Left kidney (tissue), 2 donors: ENCODE results near the gene ZNF532. TPM values are rescaled to one million over a fixed set of nuclear protein-coding genes. Genes with fewer than 3 reads are reported as not detected.

Source experiments
- DNase-seq: peaks from one replicate; pipeline ENCODE4 v3.0.0-alpha.2; 2013
- polyA plus RNA-seq: library from polyadenylated mRNA; unstranded; fragments of 120-200 nt; gene quantifications from one replicate; pipeline ENCODE4 v1.2.1, GENCODE V29; 2013; ENCODE audit not compliant: insufficient read length

Gene ZNF532
- polyA plus RNA-seq, 1 donor, result 112 TPM

DNA sequence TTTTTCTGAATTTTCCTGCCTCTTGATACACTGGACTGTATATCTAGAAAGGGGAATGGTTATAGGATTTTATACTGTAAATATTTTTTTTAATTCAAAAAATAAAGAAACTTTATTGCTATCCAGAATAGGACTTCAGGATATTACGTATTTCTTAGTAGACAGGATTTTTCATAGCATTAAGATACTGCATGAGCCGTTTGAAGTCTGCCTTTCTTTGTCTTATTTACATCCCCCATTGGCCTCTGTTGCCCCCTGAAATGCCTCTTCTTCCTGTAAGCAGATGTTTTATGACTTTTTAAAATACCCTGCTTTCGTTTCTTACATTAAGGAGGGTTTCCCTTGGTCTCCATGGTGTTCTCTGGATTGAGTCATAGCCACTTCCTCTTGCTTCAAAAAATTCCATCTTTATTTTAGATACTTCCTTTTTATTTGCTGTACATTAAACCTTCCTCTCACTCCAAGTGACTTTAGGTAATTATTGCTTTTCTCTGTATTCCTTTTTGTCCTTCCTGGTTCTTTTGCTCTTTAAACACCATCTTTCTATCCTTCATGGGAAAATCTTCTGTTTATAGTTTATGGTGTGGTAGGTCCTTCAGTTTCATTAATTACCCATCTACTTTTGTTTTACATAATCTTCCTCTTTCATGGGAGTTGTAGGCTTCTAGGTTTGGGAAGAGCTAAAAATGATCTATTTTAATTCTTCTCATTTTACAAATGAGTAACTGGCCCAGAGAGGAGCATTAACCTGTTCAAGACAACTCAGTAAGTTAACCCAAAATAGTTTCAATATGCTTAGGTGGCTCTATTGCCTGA, 72.6 kb downstream of the ZNF532 start:
- no peak for DNase-seq

DNA sequence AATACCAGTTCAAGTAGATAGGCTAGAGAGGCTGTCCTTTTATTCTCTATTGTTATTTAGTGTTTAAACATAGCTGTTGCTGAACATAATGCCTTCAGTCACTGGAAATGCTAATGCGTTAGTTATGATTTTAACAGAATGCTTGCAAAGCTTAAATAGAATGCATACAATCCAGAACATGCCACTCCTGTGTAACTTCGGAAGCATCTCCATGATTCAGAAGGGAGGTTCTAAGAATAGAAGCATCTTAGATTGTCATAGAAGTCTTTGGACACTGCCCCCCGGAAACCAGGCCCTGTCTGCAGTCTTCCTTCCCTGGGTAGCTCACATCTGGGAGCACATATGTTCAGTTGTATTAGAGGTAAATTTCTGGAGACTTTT, 73.2 kb downstream of the ZNF532 start:
- DNase-seq, result no peak

DNA sequence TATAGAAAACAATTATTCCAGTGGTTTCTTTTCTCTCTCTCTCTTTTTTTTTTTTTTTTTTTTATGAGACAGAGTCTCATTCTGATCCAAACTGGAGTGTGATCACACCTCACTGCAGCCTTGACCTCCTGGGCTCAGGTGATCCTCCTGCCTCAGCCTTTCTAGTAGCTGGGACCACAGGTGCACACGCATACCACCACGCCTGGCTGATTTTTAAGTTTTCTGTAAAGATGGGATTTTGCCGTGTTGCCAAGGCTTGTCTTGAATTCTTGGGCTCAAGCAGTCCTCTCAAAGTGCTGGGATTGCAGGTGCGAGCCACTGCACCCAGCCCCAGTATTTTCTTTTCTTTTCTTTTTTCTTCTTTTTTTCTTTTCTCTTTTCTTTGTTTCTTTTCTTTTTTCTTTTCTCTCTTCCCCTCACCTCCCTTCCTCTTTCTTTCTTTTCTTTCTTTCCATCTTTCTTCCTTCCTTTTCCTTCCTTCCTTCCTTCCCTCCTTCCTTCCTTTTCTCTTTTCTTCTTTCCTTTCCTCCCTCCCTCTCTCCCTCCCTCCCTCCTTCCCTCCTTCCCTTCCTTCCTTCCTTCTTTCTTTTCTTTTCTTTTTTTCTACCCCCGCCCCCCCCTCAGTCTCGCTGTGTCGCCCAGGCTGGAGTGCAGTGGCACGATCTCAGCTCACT, 76.9 kb downstream of the ZNF532 start:
- no peak for DNase-seq

DNA sequence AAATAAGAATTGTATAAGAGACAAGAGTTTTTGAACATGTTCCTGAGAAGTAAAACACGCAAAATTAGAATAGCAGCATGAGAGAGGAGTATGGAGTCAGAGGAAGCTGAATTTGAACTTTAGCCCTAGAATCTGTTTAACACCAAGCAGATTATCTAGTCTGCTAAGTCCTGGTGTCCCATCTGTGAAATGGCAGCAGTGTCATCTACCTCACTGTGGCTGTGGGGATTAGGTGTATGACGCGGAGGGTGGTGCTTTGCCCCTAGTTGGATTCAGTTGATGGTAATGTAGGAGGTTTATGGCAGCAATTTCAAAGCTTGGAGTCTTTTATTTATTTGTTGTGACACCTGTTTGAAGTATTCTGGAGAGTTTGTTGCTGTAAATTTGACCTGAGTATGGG, 79.2 kb downstream of the ZNF532 start:
- DNase-seq, result no peak

DNA sequence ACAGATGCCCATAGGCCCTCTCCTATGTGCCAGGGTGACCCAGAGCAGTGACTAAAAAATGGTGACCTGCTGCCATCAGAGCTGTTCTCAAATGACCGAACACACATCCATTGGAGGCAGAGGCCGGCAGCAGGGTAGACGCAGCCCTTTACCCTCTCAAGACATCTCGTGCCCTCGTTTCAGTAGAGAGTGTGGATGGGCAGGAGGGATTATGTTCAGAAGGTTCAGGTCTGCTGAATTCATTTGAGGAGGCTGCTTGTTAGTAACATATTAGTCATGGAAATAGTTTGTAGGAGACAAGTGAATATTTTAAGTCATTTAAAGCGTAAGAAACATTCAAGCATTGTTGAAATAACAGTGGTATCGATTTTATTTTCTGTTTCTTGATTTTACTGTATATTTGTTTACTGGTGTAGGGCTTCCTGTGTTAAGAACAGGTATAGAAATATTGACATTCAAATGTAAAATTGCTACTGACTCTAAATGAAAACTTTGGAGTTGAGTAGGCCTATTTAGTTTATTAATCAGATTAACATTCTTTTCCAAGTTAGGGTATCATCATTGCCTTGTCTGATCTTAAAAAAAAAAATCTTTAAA, 82.6 kb downstream of the ZNF532 start:
- DNase-seq, result no peak

DNA sequence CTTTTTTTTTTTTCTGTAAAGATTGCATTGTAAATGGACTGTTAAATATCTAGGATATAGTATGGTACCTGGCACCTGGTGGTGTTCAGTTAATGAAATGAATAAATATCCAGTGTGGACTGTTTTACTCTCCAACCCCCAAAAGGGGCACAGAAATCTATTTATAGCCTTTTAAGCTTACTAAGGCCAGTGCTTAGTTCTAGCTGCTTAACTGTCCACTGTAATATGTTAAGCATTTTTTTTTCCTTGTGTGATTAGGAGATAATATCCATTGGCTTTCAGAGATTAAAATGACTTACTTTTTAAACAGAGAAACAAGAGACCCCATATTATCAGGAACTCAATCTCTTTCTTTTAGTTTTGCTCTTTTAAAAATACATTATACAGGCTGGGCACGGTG, 84.4 kb downstream of the ZNF532 start:
- no peak for DNase-seq

DNA sequence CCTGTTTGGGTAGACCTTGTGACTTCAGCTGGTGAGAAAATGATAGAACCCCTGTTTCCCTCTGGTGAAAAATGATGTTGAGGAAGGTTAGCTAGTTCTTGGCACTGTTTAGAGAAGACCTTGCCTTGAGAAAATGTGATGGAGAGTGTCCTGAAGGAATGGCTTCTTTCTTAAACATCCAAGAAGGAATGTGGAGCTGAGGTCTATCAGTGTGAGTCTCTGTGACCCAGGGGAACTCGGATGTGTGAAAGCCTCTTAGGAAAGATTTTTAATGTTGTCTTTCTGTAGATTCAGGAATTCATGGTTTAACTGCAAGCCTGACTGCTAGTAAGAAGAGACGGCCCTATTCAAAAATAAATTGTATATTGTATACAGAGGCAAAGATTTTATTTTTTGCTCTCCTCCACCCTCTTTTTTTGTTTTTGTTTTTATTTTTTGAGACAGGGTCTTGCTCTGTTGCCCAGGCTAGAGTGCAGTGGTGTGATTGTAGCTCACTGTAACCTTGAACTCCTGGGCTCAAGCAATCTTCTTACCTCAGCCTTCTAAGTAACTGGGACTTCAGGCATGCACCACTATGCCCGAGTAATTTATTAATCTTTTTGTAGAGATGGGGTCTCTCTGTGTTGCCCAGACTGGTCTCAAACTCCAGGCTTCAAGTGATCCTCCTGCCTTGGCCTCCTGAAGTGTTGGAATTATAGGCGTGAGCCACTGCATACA, 87.5 kb downstream of the ZNF532 start:
- no peak for DNase-seq

DNA sequence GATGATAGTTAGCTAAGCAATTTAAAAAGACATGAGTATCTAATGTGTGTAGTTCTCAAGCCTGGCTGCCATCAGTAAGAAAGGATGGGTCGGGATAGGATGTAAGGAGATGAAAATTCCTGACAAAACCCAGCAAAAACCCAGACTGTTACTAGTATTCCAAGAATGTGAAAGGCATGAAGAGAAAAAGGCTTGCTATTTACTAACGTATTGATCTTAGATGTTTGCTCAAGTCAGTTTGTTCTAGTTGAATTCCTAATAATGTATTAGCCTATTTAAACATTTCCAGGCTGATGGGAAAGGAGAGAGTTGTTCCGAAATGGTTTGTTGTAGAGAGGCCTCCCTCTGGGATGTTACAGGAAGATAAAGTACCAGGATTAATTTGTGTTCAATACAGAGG, 88.2 kb downstream of the ZNF532 start:
- no peak for DNase-seq

DNA sequence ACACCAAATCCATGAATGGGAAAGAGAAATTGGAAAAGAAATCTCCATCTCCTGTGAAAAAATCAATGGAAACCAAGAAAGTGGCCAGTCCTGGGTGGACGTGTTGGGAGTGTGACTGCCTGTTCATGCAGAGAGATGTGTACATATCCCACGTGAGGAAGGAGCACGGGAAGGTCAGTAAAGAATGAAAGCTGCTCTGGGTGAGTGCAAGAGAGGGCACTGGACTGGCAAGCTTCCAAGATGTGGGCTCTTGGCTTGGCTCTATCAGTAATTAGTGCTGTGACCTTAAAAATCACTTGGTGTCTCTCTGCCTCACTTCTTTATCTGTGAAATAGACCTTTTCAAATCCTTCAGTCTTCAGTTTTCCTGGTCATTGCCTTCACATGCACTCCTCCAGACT, 89.0 kb downstream of the ZNF532 start:
- DNase-seq, result no peak

DNA sequence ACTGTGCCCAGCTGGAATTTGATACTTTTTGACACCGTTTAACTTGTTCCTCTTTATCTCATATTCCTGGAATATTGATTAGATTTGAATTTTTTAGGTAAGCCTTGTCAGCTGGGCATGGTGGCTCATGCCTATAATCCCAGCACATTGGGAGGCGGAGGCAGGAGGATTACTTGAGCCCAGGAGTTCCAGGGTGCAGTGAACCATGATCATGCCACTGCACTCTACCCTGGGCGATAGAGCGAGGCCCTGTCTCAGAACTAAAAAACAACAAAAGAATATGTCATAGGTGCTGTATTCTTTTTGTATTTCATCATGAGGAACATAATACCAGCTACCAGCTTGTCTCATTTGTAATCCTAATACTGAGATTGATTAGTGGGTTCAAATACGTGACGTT, 90.3 kb downstream of the ZNF532 start:
- DNase-seq, result no peak

DNA sequence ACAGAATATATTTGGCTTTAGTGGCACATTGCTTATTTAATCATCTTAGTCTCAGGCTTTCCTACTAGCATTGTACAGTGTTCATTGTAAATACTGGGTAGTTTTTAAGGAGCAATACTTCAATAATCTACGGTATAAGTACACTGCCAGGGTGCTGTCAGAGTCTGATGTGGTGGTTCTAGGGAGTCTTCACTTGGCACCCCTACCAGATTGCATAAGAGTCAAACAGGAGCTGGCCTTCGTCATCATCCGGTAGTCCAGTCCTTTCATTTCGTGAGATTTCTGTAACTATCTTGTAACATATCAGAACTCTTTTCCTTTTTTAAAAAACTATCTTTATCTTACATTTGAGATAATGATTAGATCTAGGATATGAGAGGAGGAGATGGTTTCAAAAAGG, 91.1 kb downstream of the ZNF532 start:
- DNase-seq, result no peak

DNA sequence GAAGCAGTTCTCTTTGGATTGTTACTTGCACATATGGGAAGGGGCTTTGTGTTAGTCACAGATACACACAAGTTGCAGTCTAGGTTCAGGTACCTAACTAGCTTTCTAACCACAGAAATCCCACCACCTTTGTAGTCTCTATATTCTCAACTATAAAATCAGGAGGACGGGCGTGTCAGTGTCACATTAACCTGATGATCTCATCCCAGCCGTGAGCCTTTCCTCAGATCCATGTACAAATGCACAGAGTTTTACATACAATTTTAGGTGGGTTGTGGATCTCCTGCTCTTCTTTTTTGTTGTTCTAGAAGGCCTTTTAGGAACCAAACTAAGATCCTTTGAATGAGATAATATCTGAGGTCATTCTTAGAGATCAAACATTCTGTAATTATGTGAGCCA, 94.0 kb downstream of the ZNF532 start:
- DNase-seq, result no peak

DNA sequence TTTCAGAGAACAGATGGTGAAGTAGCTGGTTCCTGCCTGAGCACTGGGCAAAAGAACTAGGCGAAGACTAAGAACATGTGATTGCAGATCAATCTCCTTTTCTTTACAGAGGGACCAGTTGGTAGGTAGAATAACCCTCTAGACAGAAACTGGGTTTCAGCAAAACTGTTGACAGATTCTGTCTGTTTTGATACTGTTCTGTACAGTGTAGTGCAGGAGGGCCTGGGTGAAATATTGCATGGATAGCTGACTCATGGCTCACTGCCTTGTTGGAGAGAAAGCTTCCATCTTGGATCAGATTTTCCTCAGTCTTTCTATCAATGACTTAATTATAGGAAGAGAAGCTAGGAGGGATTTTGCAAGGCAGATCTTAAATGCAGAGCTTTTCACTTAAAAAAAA, 95.8 kb downstream of the ZNF532 start:
- no peak for DNase-seq

DNA sequence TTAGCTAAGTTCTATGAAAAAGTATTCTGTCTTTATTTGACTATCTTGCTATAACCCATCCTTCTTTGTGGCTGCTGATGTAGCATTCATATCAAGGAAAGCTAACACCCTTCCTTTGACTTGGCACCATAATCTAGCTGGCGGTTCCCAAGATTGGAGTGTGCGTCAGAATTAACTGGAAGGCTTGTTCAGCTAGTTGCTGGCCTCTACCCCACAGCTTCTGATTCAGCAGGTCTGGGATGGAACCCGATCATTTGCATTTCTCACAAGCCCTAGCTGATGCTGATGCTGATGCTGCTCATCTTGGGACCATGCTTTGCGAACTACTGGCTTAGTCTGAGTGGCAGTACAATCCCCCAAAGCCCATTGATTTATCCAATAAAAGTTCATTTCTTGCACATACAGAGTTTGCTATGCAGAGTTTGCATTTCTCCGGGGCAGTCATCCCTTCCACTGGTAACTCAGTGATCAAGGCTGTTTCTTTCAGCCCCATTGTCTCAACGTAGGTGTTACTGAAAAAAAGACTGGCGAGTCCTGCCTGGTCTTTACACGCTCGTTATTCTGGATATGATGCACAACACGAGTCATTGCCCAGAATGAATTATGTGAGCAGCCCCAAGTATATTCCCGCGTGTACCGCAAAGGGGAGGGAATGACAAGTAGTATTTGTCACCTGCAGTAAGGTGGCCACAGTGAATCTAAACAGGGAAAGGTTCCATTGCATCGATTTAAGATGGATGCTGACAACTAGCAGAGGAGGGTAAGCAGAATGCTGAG, 96.5 kb downstream of the ZNF532 start:
- DNase-seq, result no peak

DNA sequence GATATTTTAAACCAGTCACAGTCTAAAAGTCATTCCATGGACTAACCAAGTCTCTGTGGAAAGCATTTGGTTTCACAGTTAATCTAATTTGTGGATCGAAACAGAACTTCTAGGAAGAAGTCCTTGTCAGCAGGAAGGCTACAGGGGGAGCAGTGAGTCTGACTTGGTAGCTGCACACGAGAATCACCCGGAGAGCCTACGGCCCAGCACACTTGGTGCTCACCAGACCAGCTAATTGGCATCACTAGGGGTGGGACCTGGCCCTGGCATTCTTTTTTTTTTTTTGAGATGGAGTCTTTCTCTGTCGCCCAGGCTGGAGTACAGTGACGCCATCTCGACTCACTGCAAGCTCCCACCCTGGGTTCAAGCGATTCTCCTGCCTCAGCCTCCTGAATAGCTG, 97.7 kb downstream of the ZNF532 start:
- DNase-seq, result no peak

DNA sequence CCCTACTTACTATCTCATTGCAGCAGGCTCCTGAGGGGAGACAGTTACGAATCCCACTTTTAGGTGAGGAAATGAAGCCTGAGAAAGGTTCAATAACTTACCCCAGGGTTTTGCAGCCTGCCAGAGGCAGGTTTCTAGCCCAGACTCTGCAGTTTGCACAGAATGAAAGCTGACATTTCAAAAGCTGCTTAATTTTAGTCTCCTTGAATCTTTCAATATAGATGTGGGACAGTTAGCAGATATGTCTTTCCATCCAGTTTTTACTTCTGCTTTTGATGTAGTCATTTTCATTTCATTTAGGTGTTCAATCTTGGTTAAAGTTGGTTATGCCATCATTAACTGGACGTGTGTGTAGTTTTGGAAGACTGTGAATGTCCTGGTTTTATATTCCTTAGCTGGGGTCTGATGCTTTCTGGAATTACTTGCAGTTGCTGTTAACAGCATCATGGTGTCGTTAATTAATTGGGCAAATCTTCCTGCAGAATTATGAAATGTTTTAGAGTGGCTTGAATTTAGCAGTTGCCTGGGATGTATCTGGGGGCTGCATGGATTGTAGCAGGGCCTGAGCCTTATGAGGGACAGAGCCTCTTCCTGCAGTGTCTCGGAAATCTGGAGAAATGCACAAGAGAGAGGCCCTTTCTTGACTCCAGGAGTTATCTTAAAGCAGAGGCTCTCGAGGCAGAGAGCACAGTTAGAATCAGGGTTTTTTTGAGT, 100.8 kb downstream of the ZNF532 start:
- no peak for DNase-seq

DNA sequence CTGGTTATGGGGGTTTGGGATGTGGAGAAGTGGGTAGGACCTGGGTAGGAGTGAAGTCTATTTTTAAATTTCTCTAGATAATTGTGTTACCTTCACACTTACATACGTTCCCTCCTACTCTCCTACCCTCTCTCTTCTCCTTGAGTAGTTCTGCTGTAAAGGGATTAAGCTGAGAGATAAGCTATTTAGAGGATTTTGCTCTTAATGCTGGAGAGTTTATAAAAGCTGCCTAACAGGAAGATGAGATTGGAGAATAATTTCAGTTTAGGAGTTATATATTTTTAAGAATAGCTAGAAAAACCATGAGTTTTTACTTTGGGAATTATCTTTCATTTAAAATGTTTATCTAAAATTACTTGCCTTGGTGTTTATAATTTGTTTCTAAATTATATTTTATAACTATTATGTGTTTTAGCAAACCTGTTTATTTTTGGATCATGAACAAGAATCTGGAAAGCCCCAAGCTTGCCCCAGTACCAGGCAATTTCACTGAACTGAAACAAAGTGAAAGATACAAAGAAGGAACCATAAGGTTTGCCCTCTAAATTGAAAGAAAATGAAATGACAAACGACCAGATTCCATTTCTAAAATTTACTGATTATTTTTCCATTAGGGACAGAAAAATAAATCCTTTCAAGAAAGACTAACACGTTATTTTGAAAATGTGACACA, 101.5 kb downstream of the ZNF532 start:
- no peak for DNase-seq

DNA sequence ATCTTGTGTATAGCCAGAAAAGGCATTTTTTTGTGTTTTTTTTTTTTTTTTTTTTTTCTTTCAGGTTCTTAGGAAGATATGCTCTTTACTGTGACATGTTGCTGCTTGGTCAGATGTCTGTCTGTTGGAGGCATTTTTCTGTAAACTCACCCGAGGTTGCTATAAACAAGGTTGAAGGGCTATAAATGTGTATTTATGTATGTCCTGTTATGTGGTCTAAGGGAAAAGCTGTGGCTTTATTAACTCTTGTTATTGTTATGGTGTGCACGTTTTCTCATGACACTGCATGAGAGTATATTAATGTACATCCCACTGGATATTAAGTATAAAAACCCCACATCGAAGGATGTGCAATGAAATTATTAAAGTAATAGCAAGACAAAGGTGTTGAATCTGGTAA, 102.0 kb downstream of the ZNF532 start:
- no peak for DNase-seq

DNA sequence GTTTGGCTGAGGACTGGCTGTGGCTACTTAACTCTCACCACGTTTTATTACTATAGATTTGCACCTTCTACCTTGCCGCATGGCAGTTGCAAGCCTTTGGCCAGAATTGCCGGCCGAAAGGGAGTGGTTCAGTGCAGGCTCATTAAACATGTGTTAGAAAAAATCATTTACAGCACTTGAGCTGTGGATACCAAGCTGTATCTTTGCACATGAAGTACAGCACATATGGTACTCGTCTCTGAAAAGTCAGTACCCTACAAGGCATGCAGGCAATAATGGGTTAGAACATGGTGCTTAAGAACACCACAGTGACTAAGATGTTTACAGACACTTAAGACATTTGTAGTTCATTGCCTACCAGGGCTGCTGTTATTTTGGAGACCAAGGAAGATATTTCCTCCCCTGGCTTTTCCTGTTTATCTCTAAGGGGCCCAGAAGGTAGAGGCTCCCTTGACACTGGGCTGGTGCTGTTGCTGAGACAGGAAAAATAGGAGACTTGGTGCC, 103.1 kb downstream of the ZNF532 start:
- DNase-seq, result no peak

DNA sequence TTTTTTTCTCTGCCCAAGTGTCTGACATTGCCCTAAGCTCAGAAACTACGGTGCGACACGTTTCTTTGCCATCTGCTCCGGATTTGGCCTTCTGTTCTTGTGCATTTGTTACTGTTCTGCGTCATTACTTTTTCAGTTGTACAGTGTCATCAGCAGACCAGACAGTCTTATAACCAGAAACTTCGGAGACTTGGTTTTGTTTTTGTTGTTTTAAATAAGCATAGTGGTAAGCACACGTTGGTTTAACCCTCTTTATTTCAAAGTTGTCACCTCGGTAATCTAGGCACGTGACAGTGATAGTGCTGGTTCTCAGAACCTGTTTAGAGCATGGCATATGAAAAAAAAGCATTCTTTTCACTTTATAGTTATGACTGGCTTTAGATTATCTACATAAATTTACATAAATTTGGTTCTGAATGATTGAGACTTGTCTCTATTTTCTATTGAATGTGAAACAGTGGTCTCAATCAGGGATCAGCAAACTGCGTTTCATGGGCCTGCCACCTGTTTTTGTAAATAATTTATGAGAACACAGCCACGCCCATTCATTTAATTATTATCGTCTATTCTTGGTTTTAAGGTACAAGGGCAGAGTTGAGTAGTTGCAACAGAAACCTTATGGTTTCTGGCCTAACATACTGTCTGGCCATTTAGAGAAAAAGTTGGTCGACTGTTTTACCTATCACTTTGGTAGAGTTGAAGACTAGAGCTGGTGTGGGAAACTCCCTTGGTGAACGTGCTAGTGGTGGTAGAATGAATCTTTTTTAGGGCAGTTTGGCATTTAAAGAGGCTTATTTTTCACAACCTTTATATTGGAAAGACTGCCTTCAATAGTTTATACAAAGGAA, 106.5 kb downstream of the ZNF532 start:
- DNase-seq, result no peak
